Measurements from ENCODE around the gene CACNG6.
"Not testable (repeated sequence)": the region's sequence is repeated elsewhere in the genome, so short reads cannot be mapped to it uniquely, and the experiment has no call there.

Gene CACNG6, protein sequence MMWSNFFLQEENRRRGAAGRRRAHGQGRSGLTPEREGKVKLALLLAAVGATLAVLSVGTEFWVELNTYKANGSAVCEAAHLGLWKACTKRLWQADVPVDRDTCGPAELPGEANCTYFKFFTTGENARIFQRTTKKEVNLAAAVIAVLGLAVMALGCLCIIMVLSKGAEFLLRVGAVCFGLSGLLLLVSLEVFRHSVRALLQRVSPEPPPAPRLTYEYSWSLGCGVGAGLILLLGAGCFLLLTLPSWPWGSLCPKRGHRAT

DNA sequence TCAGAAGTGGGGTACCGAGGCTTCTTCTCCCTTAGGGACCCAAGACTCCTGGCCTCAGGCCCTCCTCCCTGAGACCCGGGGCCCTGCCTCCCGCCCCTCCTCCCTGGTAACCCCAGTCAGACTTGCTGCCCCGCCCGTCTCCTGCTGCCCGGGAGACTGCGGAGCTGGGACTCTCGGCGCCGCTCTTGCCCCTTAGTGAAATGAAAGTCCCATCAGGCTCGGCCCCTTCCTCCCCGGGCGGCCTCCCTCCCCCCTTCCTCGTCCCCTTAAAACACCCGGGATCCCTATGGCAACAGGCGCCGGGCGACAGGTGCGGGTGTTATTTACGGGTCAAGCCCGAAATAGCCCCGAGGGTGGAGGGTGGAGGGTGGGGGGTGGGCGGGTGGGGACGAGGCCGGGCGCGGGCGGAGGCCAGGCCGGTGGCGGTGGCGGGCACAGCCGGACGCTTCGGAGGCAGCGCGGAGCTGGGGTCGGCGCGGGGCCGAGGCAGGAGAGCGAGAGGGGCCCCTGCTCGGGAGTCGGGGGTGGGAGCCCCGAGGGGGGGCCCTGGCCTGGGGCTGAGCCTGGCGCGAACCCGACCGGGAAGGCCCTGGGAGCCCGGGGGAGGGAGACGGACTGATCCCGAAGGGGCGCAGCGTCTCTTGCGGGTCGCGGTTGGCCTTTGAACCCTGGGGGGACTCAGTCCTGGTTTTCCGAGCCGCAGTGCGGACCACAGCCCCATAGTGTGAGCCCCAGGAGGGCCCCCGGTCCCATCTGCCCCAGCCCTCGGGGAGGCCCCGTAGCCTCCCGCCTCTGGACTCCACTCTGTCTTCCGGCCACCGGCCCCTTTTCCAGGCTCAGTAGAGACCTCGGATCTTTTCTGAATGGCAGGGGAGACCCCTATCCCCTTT, at the start of gene CACNG6:
Gene CACNG6 (plus strand): TSS at position 414 of the 890 bp plus-strand sequence. CDS start 1,241 bp downstream, outside the sequence.
- peak; percentile 75 for DNase-seq

DNA sequence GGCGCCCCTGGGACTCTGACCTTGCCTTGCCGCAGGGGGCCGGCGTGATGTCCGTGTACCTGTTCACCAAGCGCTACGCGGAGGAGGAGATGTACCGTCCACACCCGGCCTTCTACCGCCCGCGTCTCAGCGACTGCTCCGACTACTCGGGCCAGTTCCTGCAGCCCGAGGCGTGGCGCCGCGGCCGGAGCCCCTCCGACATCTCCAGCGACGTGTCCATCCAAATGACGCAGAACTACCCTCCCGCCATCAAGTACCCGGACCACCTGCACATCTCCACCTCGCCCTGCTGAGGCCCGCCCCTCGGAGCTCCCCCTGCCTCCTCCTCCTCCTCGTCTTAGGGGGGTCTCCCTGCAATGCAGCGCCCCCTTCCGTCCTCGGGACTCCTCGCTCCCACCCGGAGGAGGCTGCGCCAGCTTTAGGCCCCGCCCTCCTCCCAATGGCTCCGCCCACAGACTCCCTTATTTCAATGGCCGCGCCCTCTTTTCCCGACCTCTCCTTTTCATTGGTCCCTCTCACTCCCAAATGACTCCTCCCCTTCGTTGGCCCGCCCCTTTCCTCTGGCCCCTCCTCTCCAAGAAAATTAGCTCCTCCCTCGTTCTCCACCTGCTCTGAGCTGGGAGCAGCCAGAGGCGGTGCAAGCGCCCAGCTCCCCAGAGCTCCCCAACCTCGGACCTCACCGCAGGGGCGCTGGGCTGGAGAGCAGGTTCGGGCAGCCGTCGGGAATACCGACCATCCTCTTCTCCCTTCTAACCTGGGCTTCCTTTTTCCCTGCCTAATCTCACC, 49.2 kb upstream of the CACNG6 start:
- DNase-seq, result no peak

DNA sequence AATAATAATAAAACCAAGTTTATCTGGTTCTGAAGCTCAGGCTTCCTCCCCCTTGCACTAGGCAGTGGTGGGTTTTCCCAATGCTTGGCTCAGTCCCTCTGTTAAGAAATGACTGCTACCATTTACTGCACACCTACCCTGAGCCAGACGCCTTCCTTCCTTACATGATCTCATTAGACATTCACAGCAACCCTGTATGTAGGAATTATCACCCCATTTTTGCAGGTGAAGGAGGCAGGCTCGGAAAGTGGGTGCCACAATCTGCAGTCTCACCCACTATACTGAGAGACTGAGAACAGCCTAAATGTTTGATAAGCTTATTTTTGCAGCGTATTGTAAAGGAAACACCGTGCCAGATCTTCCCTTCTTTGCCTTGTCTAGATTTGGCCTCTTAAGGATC, 47.0 kb upstream of the CACNG6 start:
- no peak for DNase-seq

DNA sequence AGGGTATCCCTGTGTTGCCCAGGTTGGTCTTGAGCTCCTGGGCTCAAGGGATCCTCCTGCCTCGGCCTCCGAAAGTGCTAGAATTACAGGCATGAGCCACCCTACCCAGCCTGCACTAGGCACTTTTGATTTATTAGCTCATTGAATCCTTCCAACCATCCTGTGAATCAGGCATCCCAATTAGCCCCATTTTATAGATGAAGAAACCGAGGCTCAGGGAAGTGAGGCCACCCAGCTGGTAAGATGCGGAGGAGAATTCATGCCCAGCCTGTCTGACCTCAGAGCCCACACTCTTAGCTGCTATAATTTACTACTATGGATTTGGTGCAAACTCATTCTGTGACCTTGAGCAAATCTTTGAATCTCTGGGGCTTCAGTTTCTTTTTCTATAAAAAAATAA, 46.5 kb upstream of the CACNG6 start:
- no peak for DNase-seq

DNA sequence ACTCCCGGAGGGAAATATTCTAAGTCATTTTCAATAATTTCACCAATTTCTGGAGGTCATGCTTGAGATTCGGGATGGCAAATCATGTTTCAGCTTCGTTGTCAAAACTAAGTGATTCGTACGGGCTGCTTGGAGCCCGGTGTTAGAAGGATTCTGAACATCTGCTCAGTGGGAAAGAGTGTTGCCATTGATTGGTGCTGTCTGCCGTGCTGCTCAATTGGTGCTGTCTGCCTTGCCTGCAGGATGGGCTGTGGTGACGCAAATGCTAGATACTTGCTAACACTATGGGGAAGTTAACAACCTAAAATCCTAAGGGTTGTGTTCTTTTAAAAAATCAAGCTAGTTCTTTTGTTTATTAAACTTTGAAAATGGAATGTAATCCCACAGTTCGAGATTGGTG, 46.0 kb upstream of the CACNG6 start:
- no peak for DNase-seq

DNA sequence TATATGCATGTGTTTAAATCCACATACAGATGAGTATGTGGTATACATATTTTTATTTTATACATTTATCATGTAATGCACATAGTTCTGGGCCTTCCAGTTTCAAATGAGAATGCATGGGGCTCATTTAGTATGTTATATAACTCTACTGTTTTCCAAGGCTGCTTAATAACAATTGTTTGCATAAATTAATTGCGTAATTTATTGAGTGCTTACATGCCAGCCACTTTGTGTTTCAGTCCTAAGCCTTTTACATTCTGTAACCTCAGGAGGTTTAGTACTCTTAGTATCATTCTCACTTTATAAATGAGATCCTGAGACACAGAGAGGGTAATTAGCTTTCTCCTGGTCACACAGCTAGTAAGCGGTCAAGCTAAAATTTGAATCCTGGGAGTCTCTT, 45.4 kb upstream of the CACNG6 start:
- DNase-seq, result no peak

DNA sequence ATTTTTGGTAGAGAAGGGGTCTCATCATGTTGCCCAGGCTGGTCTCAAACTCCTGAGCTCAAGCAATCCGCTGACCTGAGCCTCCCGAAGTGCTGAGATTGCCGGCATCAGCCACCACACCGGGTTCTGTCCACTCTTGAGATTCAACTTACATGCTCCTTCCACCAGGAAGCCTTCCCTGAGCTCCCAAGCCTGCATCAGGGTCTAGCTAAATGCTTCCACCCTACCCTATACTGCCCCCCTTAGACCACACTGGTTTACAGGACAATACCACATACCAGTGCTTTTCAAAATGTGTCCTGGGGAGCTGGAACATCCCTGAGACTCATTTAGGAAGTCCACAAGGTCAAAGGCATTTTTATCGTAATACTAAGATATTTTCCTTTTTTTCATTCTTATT, 43.8 kb upstream of the CACNG6 start:
- no peak for DNase-seq

DNA sequence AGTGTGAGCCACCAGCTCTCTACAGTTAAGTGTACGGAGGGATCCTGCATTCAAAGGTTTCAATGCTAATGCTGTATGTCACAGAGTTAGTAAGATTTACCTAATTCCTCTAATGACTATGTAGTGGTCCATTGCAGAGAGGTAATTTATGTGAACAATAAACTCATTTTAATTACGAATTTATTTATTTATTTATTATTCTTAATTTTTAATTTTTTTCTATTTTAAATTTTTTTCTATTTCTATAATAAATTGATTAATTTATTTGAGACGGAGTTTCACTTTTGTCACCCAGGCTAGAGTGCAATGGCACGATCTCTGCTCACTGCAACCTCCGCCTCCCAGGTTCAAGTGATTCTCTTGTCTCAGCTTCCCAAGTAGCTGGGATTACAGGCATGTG, 42.8 kb upstream of the CACNG6 start:
- not testable (repeated sequence) for DNase-seq

DNA sequence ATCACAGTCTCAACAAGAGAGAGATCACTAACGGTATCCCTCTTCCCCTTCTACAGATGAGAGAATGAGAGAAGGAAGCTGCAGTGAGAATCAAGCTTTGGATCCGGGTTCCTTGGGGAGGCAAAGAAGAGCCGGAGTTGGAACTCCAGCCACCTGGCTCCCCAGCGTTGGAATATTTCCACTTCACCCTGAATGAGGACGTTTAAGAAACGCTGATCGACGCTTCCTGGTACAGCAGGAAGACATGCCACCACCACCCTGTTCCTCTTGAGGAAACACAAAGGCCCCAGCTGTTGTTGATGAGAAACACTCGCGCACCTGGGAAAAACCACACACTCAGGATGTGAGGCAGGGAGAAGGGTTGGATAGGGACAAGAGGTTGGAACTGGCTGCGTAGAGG, 40.0 kb upstream of the CACNG6 start:
- DNase-seq, result no peak

DNA sequence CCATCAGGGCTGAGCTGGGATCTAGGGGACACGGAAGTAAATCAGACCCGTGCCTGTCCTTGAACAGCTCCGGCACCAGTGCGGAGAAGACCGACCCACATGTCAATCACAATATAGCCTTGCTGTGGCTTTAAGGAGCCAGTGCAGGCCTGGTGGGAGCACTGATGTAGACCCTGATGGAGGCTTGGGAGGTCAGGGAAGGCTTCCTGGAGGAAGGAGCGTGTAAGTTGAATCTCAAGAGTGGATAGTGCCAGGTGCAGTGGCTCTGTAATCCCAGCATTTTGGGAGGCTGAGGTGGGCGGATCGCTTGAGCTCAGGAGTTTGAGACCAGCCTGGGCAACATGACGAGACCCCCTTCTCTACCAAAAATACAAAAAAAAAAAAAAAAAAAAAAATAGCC, 39.5 kb upstream of the CACNG6 start:
- DNase-seq, result no peak

DNA sequence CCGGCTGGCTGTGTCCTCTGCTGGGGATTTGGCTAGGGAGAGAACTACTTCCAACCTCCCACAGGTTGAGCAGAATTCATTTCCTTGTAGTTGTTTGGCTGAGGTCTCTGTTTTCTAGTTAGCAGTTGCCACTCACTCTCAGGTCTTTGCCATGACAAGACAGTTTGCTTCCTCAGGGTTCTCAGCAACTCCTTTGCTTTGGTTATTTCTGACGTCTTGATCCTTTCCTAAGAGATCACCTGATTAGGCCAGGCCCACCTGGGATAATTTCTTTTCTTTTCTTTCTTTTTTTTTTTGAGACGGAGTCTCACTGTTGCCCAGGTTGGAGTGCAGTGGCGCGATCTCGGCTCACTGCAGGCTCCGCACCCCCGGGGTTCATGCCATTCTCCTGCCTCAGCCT, 38.1 kb upstream of the CACNG6 start:
- DNase-seq, result no peak

DNA sequence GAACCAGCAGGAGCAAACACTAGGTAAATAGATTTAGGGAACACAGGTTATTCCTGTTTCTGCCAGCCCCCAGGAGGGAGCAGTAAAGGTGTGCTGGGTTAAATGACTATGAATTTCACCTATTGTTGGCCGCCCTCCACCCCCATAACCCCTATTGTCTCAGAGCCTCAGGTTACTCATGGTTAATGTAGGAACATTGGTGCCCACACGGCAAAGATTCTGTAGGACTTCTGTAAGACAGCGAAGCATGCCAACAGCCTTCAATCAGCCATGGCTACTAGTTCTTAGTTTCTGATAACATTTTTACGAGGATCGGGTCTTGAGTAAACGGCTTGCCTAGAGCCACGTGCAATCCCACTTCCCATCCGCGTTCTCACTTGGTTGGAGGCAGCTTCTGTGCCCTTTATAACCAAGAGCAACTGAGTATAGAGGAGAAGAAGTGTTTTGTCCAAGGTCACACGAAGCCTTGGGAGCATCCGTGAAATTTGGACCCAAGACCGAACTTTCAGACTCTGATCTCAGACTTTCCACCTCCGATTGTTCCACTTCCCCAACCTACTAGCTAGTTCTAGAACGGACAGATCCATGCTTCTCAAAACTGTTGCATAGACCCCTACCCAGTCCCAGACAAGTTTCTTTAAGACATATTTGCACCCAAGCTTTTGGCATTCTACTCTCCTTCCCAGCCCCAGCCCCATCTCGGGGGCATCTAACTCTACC, 33.8 kb upstream of the CACNG6 start:
- DNase-seq, result no peak

DNA sequence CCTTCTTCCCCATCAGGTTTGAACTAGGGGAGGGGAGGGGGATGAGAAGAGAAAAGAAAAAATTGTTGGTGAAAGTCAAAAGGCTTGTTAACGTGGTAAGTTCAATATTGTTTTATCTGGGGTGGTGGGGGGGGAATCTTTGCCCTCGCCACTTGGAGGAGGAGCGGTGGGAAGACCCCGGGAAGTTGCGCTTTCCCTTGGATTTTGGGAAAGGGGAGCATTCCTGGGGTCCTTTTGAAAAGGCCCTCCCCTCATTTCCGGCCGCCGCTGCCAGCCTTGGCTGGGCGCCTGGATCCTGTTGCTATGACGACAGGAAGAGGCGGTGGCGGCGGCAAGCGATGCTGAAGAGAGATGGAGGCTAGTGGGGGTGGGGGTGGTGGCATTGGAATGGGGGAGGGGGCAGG, 33.3 kb upstream of the CACNG6 start:
- no peak for DNase-seq

DNA sequence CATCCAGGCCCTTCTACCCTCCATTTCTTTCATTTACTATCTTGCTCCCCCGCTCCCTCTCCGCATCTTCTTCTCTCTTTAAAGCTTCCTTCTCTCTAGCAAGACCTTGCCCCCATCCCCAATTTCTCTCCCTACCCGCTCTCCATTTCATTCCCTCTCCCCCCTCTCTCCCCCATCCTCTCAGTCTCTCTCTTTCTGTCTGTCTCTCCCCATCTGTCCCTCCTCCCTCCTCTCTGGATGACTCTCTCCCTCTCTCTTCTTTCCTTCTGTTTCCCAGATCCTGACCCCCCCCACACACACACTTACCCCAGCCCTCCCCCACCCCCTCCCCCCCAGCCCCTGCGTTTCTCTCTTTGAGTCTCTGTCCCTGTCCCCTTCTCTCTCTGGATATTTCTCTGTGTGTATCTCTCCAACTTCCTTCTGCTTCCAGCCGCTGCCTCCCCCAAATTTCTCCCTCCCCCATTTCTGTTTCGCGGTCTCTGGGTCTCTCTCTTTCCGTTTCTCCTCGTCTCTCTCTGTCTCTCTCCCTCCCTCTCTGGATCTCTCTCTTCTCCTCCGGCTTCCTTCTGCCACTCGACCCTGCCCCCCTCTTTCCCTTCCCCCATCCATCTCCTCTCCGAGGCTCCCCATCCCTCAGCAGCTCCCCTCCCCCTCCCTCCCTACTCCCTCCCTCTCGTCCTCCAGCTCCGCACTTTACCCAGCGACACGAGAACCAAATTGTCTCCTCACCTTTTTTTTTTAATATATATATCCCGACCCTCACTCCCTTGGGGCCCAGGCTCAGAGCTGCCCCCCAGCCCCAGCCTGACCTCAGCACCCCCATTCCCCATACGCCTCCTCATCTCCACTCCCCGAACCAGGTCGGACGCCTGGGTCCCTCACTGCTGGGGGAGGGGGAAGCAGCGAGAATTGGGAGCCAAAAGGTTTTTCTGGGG, 32.3 kb upstream of the CACNG6 start:
- no peak for DNase-seq

DNA sequence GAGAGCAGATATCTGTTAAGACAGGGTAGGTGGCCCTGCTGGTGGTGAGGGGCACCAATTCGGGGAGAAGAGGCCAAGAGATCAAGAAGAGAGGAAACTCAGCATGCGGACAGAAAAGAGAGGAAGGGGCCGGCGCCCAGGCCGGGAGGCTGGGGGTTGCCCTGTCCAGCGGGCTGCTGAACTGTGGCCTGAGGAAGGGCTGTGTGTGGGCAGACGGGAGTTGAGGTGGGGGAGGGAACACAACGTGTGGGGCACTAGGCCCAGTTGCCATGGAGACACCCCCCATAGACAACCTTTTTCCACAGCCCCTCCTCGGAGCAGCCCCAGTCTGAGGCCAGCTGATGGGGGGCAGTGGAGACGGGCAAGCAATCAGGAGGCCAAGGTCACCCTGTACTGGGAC, 31.2 kb upstream of the CACNG6 start:
- DNase-seq, result no peak

DNA sequence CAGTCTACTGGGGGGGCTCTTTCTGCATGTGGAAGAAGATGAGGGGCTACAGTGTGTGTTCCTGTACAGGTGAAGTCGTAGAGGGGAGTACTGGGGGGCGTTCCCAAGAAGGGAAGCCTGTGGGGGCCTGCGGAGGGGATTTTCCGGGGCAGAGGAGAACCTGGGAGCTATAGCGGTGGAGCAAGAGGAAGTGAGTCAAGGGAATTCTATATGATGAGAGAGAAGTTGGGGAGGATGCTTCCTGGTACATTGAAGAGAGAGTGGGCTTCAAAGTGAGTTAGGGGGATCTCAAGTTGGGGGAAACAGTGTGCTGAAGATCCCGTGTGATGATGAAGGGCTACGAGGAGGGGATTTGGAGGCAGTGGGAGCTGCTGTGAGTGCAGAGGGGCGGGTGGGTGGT, 30.6 kb upstream of the CACNG6 start:
- no peak for DNase-seq

DNA sequence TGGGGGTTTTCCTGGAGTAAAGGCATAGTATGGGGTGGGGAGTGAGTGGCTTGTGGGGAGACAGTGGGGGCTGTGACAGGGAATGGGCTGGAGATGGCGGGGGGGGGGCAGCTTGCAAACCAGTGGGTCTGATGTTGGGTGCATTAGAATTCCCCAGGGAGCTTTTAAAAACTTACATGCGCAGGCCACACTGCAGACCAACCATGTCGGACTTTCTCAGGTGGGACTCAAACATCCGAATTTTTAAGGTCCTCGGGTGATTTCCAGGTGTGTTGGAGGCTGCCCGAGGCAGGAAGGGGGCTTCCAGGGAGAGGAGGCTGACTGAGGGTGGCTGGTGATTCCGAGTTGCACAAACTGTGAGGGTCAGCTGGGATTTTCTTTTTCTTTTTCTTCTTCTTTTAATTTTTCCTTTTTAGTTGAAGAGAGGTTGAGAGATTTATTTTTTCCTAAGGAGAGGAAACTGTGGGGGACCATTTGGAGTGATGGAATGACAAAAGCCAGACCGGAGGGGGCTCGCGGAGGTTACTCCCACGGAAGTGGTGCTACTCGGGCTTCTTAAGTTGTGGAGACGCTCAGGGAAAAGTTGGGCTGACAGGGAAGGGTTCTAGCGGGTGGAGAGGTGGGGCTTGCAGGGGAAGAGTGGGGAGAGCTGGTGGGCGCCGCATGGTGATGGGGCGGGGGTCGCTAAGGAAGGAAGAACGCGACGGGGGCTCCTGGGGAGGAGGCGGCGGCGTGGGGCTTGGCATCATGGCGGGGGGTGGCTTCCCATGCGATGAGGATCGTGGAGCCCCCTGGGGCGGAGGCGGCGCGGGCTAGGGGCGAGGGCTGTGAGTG, 29.7 kb upstream of the CACNG6 start:
- DNase-seq, result no peak

DNA sequence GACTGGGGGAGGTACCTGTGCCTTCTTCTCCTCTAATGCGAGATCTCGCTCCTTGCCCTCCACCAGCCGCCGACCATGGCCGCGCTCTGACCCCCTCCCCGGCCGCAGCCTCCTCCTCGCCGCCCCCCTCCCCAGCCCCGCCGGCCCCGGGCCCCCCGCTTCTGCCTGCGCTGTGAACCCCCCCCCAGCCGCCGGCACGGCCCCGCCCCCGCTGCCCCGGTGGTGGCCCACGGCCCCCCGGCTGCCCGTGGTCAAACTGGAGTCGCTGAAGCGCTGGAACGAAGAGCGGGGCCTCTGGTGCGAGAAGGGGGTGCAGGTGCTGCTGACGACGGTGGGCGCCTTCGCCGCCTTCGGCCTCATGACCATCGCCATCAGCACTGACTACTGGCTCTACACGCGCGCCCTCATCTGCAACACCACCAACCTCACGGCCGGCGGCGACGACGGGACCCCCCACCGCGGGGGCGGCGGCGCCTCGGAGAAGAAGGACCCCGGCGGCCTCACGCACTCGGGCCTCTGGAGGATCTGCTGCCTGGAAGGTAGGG, 28.5 kb upstream of the CACNG6 start, which contains the start of gene CACNG8:
Gene CACNG8 (plus strand): TSS at position 51 of the 545 bp plus-strand sequence.
- no peak for DNase-seq

DNA sequence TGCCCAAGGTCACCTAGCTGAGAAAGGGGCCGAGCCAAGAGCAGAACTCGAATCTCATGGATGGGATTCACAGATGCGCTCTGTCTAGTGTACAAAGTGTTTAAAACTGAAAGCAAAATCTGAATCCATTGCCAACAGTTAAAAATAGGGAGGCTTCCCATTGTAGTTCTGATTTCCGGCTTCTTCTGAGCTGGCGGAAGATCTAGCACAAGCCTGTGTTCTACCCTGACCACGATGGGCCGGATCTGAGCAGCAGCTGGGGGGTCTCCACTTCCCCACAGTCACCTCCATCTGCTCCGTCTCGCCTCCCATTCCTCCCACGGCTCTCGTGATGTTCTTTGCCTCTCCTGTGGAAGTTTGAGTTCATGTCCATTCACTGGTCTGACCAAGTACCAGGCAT, 26.3 kb upstream of the CACNG6 start:
- no peak for DNase-seq

DNA sequence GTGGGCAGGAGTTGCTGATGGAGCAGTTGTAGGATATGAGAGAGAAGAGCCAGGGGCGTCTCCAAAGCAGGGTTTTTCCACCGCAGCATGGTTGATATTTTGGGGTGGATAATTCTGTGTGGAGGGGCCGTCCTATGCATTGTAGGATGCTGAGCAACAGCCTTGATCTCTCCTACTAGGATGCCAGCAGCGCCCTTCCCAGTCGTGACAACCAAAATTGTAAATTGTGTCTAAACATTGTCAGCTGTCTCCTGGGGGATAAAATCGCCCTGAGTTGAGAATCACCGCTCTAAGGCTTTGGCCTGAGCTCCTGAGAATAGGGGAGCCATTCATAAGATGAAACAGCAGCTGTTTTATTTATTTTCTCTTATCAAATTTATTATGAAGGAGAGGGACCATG, 24.5 kb upstream of the CACNG6 start:
- DNase-seq, result no peak
